Activated CD4-positive, alpha-beta T cell treated with anti-CD3 and anti-CD28 coated beads, Interleukin-2, amount 10 ng/mL, durations not matched to agents 24 days and 14 days (primary cell): ENCODE data around the gene COG2. TPM values are rescaled to one million over a fixed set of nuclear protein-coding genes. Genes with fewer than 3 reads are reported as not detected.

ENCODE experiments used
- DNase-seq: peaks from one replicate; pipeline ENCODE4 v3.0.0; 2022
- H3K27ac Mint-ChIP-seq: one replicate; pipeline ENCODE4 v1.8.0; 2022; ENCODE audit warnings: mild to moderate bottlenecking, mixed read lengths
- H3K27me3 Mint-ChIP-seq: one replicate; pipeline ENCODE4 v1.8.0; 2022; ENCODE audit warnings: mixed read lengths
- H3K36me3 Mint-ChIP-seq: one replicate; pipeline ENCODE4 v1.8.0; 2022; ENCODE audit warnings: low read depth, mild to moderate bottlenecking, mixed read lengths
- H3K4me1 Mint-ChIP-seq: one replicate; pipeline ENCODE4 v1.8.0; 2021; ENCODE audit warnings: mixed read lengths
- H3K4me3 Mint-ChIP-seq: one replicate; pipeline ENCODE4 v1.8.0; 2022; ENCODE audit warnings: mild to moderate bottlenecking, moderate library complexity, mixed read lengths
- H3K9me3 Mint-ChIP-seq: one replicate; pipeline ENCODE4 v1.8.0; 2021; ENCODE audit warnings: mixed read lengths
- intact Hi-C: fragments of 100-400 bp; cut with micrococcal nuclease; formaldehyde crosslinking; loops from one replicate; pipeline ENCODE4 v1.15.1; 2023
- total RNA-seq: library from RNA; stranded (reverse); gene quantifications from 2 replicates; pipeline ENCODE4 v1.2.3, GENCODE V29; 2022

Gene COG2
- total RNA-seq, 1 donor from 2014 or later, result 47.4 TPM

DNA sequence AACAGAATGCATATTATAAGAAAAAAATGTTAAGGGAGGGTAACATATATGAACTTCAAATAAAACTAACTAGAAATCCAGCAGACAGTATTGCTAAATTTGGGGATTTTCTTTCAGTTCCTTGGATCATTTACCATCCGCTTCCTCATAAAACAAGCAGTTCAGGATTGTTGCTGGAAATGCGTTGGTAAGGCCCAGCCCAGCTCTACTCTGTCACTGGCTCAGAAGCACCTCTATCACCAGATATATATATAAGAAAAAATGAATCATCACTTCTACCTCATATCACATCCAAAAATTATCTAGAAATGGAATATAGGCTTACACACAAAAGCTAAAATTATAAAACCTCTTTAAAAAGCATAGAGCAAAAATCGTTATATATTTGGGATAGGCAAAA, 28.2 kb upstream of the COG2 start:
- H3K27ac Mint-ChIP-seq, result no peak overlapping the region
- H3K36me3 Mint-ChIP-seq, result no peaks in the 10 kb centered on the region
- H3K4me3 Mint-ChIP-seq, result no peak overlapping the region
- intact Hi-C loops, result no loop called here
- no peaks in the 10 kb centered on the region for H3K4me1 Mint-ChIP-seq
- peaks cover 20% of the 10 kb centered on the region for H3K27me3 Mint-ChIP-seq
- DNase-seq, result no peak
- no peaks in the 10 kb centered on the region for H3K9me3 Mint-ChIP-seq

DNA sequence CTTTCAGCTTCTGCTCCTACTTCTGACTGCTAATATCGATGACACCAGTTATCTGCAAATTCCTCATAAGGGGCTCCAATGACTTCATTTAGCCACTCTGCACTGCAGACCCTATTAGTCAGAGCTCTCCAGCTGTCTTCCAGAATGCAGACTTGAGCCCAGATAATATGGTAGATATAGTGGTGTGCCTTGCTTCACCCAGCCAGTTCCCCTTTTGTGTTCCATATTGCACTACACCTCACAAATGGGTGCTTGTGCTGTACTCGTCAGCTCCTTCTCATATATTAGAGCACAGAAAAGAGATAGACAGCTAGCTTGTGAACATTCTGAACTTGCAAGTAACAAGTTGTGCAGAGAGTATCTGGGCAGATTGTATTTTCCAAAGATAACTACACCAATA, 23.7 kb upstream of the COG2 start:
- Mint-ChIP-seq H3K4me1 (no peaks in the 10 kb centered on the region), H3K27ac (no peak overlapping the region), H3K9me3 (no peaks in the 10 kb centered on the region), H3K4me3 (no peak overlapping the region), H3K27me3 (peaks cover 21% of the 10 kb centered on the region), H3K36me3 (no peaks in the 10 kb centered on the region)
- DNase-seq, result no peak
- intact Hi-C loops, result no loop called here

DNA sequence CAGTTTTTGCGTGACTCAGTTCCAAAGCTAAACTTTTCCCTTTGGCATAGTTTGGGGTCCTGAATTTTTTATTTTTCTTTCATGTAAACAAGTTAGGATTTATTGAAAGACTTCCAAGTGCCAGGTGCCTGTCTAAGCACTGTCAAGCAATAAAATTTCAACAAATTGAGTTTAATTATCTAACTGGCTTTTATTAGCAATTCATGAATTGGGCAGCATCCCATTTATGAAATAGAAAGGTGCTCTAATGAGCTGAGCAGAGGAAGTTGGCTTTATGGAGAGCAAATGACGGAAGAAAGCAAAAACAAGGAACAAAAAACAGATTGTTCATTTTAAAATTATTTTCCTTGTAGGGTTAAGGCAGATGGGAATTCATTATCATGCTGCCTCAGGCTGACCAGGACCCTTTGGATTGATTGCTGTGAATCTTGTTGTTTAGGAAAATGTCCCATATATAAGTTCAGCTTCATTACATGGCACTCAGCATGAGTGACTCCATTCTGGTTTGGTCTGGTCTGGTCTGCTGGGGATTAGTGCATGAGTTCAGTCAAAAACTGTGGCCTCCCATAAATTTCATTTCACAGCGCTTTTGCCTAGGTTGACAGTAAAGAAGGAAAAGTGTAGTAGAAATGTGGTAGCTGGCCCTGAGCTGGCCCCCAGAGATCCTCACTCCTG, 21.5 kb upstream of the COG2 start:
- no peaks in the 10 kb centered on the region for H3K36me3 Mint-ChIP-seq
- no peaks in the 10 kb centered on the region for H3K9me3 Mint-ChIP-seq
- H3K27ac Mint-ChIP-seq, result no peak overlapping the region
- DNase-seq, result no peak
- no peak overlapping the region for H3K4me3 Mint-ChIP-seq
- intact Hi-C loops, result no loop called here
- H3K27me3 Mint-ChIP-seq, result peaks cover 17% of the 10 kb centered on the region
- H3K4me1 Mint-ChIP-seq, result no peaks in the 10 kb centered on the region

- Mint-ChIP-seq H3K4me3 (no peak overlapping the region), H3K9me3 (no peaks in the 10 kb centered on the region), H3K4me1 (no peaks in the 10 kb centered on the region), H3K36me3 (no peaks in the 10 kb centered on the region), H3K27me3 (peaks cover 13% of the 10 kb centered on the region), H3K27ac (no peak overlapping the region)
- no peak for DNase-seq
- intact Hi-C loops, result no loop called here
Observed at GRCh38 chr1:230621324-230622030, 20.8 kb upstream of the COG2 start.

DNA sequence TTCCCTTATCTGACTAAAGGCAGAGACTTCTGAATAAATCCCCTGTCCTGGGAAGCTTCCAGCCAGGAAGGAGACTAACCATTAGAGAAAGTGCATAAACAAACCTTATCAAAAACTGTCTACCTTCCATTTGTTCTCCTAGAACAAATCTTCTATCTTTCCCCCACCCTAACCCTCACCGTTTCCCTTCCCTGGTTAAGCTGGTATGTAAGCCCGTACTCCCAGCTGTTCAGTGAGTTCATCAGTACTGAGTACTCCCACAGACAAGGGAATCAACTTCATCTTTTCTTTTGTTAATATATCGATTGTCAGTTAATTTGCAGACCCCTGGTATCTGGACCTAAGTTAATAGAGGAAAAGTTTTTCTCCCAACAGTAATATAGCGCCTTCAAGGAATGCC, 20.1 kb upstream of the COG2 start:
- intact Hi-C loops, result no loop called here

GRCh38 chr1:230624097-230624713, 18.1 kb upstream of the COG2 start:
- no peaks in the 10 kb centered on the region for H3K4me1 Mint-ChIP-seq
- no peaks in the 10 kb centered on the region for H3K36me3 Mint-ChIP-seq
- no peak for DNase-seq
- no peak overlapping the region for H3K4me3 Mint-ChIP-seq
- intact Hi-C loops, result no loop called here
- H3K27me3 Mint-ChIP-seq, result peaks cover 8% of the 10 kb centered on the region
- H3K9me3 Mint-ChIP-seq, result no peaks in the 10 kb centered on the region
- no peak overlapping the region for H3K27ac Mint-ChIP-seq

More for the DNA sequence above, 20.1 kb upstream of the COG2 start:
- no peak overlapping the region for H3K27ac Mint-ChIP-seq
- DNase-seq, result no peak
- H3K4me1 Mint-ChIP-seq, result no peaks in the 10 kb centered on the region
- H3K4me3 Mint-ChIP-seq, result no peak overlapping the region
- H3K27me3 Mint-ChIP-seq, result peaks cover 13% of the 10 kb centered on the region
- no peaks in the 10 kb centered on the region for H3K9me3 Mint-ChIP-seq
- H3K36me3 Mint-ChIP-seq, result no peaks in the 10 kb centered on the region

- intact Hi-C loops, result no loop called here
- no peak for DNase-seq
- no peak overlapping the region for H3K27ac Mint-ChIP-seq
- H3K4me1 Mint-ChIP-seq, result no peaks in the 10 kb centered on the region
- no peaks in the 10 kb centered on the region for H3K27me3 Mint-ChIP-seq
- no peaks in the 10 kb centered on the region for H3K36me3 Mint-ChIP-seq
- no peaks in the 10 kb centered on the region for H3K9me3 Mint-ChIP-seq
- H3K4me3 Mint-ChIP-seq, result no peak overlapping the region
Observed at GRCh38 chr1:230626232-230626631, 16.0 kb upstream of the COG2 start.

DNA sequence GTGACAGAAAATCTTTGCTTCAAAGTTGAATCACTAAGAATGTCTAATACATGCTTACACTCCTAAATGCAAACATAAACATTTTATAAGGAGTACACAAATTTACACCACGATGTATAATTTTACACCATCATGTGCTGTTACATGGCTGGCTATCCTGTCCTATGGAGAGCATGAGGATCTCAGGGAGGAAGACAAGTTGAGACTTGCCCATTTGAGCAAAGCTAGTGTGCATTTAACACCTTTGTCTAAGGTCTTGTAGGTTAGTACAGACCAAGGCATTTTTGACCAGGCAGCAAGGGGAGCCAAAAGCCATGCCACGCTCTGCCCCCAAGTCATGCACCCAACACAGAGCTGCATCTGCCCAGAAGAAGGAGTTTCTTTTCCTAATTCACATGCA, 14.5 kb upstream of the COG2 start:
- no peaks in the 10 kb centered on the region for H3K36me3 Mint-ChIP-seq

DNA sequence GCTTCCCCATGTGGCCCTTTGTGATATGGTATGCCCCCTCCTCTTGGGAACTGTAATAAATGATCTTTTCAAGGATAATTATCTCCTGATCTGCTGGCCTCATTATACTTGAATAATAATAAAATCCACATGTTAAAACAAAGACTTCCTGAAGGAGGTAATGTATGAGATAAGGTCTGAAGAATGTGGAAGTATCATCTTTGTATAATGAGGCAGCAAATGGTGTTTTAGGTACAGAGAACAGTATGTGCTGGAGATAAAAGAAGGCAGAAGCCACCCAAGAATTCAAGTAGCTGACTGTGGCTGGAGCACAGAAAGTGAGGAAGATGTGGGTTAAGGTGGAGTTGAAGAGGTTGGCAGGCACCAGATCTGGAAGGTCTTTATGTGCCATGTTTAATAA, 12.8 kb upstream of the COG2 start:
- no peaks in the 10 kb centered on the region for H3K9me3 Mint-ChIP-seq
- H3K27me3 Mint-ChIP-seq, result no peaks in the 10 kb centered on the region
- no peak overlapping the region for H3K4me3 Mint-ChIP-seq
- intact Hi-C loops, result no loop called here
- no peaks in the 10 kb centered on the region for H3K4me1 Mint-ChIP-seq
- no peak overlapping the region for H3K27ac Mint-ChIP-seq
- DNase-seq, result no peak
- H3K36me3 Mint-ChIP-seq, result no peaks in the 10 kb centered on the region

More for the DNA sequence above, 14.5 kb upstream of the COG2 start:
- H3K27ac Mint-ChIP-seq, result no peak overlapping the region
- H3K9me3 Mint-ChIP-seq, result no peaks in the 10 kb centered on the region
- no peak for DNase-seq
- intact Hi-C loops, result no loop called here
- H3K4me1 Mint-ChIP-seq, result no peaks in the 10 kb centered on the region
- H3K4me3 Mint-ChIP-seq, result no peak overlapping the region
- no peaks in the 10 kb centered on the region for H3K27me3 Mint-ChIP-seq

- DNase-seq, result no peak
- H3K4me1 Mint-ChIP-seq, result no peaks in the 10 kb centered on the region
- H3K27ac Mint-ChIP-seq, result no peak overlapping the region
- no peaks in the 10 kb centered on the region for H3K36me3 Mint-ChIP-seq
- no peak overlapping the region for H3K4me3 Mint-ChIP-seq
- peaks cover 4% of the 10 kb centered on the region for H3K27me3 Mint-ChIP-seq
- H3K9me3 Mint-ChIP-seq, result no peaks in the 10 kb centered on the region
- intact Hi-C loops, result no loop called here
Observed at GRCh38 chr1:230631477-230631876, 10.8 kb upstream of the COG2 start.

- no peak for DNase-seq
- Mint-ChIP-seq H3K36me3 (no peaks in the 10 kb centered on the region), H3K4me3 (no peak overlapping the region), H3K4me1 (no peaks in the 10 kb centered on the region), H3K27ac (no peak overlapping the region), H3K9me3 (no peaks in the 10 kb centered on the region), H3K27me3 (peaks cover 10% of the 10 kb centered on the region)
- intact Hi-C loops, result no loop called here
Observed at GRCh38 chr1:230632273-230632873, 9.9 kb upstream of the COG2 start.

- no peaks in the 10 kb centered on the region for H3K36me3 Mint-ChIP-seq
- no peak for DNase-seq
- no peak overlapping the region for H3K27ac Mint-ChIP-seq
- H3K4me3 Mint-ChIP-seq, result no peak overlapping the region
- no peaks in the 10 kb centered on the region for H3K9me3 Mint-ChIP-seq
- H3K27me3 Mint-ChIP-seq, result peaks cover 14% of the 10 kb centered on the region
- H3K4me1 Mint-ChIP-seq, result peaks cover 2% of the 10 kb centered on the region
- intact Hi-C loops, result no loop called here
Observed at GRCh38 chr1:230633469-230633868, 8.8 kb upstream of the COG2 start.

DNA sequence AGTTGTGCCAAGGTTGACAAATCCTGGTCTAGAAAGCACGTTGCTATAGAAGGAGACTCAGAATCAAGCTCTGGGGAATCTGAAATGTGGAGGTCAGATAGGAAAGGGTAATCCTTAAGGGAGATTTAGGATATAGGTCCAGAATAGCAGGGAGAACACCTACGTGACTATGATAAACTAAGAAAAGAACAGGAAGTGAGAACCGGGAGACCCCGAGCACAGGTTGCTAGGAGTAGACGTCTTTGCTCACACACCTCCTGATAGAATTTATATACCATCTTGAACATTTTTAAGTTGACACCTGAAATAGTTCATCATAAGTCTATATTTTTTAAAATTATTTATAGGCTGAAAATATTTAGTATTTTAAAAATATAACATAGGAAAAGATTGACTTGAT, 7.9 kb upstream of the COG2 start:
- no peak for DNase-seq
- Mint-ChIP-seq H3K27ac (no peak overlapping the region), H3K4me3 (no peak overlapping the region), H3K4me1 (peaks cover 2% of the 10 kb centered on the region), H3K9me3 (no peaks in the 10 kb centered on the region), H3K36me3 (no peaks in the 10 kb centered on the region), H3K27me3 (peaks cover 20% of the 10 kb centered on the region)
- intact Hi-C loops, result no loop called here

DNA sequence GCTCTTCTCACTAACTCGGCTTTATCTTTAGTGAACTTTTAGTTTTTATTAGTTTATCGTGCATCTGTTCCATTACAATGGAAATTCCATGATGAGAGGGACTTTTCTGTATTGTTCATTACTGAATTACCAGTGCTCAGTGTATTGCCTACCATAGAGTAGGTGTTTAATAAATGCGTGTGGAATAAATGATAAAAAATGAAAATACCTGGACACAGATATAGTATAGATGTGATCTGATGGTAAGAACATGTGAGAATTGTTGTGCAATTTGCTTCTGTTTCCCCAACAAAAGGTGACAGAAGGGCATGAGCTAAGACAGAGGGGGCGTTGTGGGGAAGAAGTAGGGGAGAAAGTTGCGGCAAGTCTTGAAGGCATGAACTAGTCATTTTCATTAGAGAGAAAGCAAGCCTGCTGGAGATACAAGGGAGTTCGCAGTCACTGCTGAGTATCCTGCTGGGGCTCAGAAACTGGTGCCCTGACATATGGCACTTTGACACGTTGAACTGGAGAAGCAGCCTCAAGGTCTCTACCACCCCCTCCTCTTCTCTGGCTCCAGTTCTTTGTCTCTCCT, 5.6 kb upstream of the COG2 start:
- Mint-ChIP-seq H3K9me3 (no peaks in the 10 kb centered on the region), H3K36me3 (no peaks in the 10 kb centered on the region), H3K27ac (no peak overlapping the region), H3K4me1 (peaks cover 8% of the 10 kb centered on the region), H3K27me3 (peaks cover 28% of the 10 kb centered on the region), H3K4me3 (no peak overlapping the region)
- intact Hi-C loops, result no loop called here
- DNase-seq, result no peak
